ENCODE results near the gene LAMA1. TPM values are rescaled to one million over a fixed set of nuclear protein-coding genes. Genes with fewer than 3 reads are reported as not detected.

The LAMA1 gene
- total RNA-seq, 2 donors from 2014 or later, result 0.99 to 3.4 TPM

- no peaks in the 10 kb centered on the region for H3K9me3 ChIP-seq
- H3K4me1 ChIP-seq, result no peaks in the 10 kb centered on the region
- no peaks in the 10 kb centered on the region for H3K27me3 ChIP-seq
- intact Hi-C loops (cut with DNase I), result no loop called here
- 66 to 74% methylated on average over 8 of the region's 8 CpGs for WGBS, 2 donors
- DNase-seq (no peak), ATAC-seq (no peak)
- H3K27ac ChIP-seq, result no peak overlapping the region
- TF ChIP-seq CTCF (IDR thresholded peaks at IDR 0.05) (no peak), POLR2A (IDR thresholded peaks at IDR 0.05) (no peak)
- H3K4me3 ChIP-seq, result no peak overlapping the region
- no peaks in the 10 kb centered on the region for H3K36me3 ChIP-seq (replicated peaks in 1 of 2; ENCODE audit: insufficient read depth in 1 of 2, low read depth in 2 of 2)
Measured at GRCh38 chr18:7089369-7089768, 28.2 kb downstream of the LAMA1 start.

- 68 to 73% methylated on average over 6 of the region's 6 CpGs for WGBS, 2 donors
- intact Hi-C loops (cut with DNase I), result no loop called here
- DNase-seq, result no peak
- H3K27me3 ChIP-seq, result no peaks in the 10 kb centered on the region
- H3K4me1 ChIP-seq, result no peaks in the 10 kb centered on the region
- H3K27ac ChIP-seq, result no peak overlapping the region
- no peak for TF ChIP-seq POLR2A (IDR thresholded peaks at IDR 0.05)
- no peak for TF ChIP-seq CTCF (IDR thresholded peaks at IDR 0.05)
- no peaks in the 10 kb centered on the region for H3K9me3 ChIP-seq
- H3K4me3 ChIP-seq, result no peak overlapping the region
- no peak for ATAC-seq
- H3K36me3 ChIP-seq (replicated peaks in 1 of 2; ENCODE audit: insufficient read depth in 1 of 2, low read depth in 2 of 2), result no peaks in the 10 kb centered on the region
Measured at GRCh38 chr18:7084080-7085065, 33.2 kb downstream of the LAMA1 start.

- Histone ChIP-seq H3K27me3 (no peaks in the 10 kb centered on the region), H3K4me1 (no peaks in the 10 kb centered on the region), H3K36me3 (replicated peaks in 1 of 2; ENCODE audit: insufficient read depth in 1 of 2, low read depth in 2 of 2) (no peaks in the 10 kb centered on the region), H3K27ac (no peak overlapping the region), H3K9me3 (no peaks in the 10 kb centered on the region), H3K4me3 (no peak overlapping the region)
- no peak for TF ChIP-seq CTCF (IDR thresholded peaks at IDR 0.05)
- TF ChIP-seq POLR2A (IDR thresholded peaks at IDR 0.05), result no peak
- ATAC-seq (no peak), DNase-seq (no peak)
- 71 to 74% methylated on average over 2 of the region's 2 CpGs for WGBS, 2 donors
- intact Hi-C loops (cut with DNase I), result no loop called here
Measured at GRCh38 chr18:7082671-7083070, 34.9 kb downstream of the LAMA1 start.

GRCh38 chr18:7079231-7079630 is 38.4 kb downstream of the LAMA1 start:
- ATAC-seq (no peak), DNase-seq (no peak)
- Histone ChIP-seq H3K4me1 (no peaks in the 10 kb centered on the region), H3K36me3 (replicated peaks in 1 of 2; ENCODE audit: insufficient read depth in 1 of 2, low read depth in 2 of 2) (no peaks in the 10 kb centered on the region), H3K4me3 (no peak overlapping the region), H3K27ac (no peak overlapping the region), H3K9me3 (no peaks in the 10 kb centered on the region), H3K27me3 (no peaks in the 10 kb centered on the region)
- WGBS, 2 donors, result 72 to 82% methylated on average over 1 of the region's 1 CpG
- intact Hi-C loops (cut with DNase I), result no loop called here
- no peak for TF ChIP-seq POLR2A (IDR thresholded peaks at IDR 0.05)
- TF ChIP-seq CTCF (IDR thresholded peaks at IDR 0.05), result no peak
